ENCODE measurements around the gene GREB1. TPM values are rescaled to one million over a fixed set of nuclear protein-coding genes. Genes with fewer than 3 reads are reported as not detected.

GREB1 gene
- total RNA-seq, 4 donors from 2014 or later: 3.0 to 6.1 (median 4.3) TPM

- H3K9me3 ChIP-seq: no peaks in the 10 kb centered on the region
- no peak overlapping the region for H3K27ac ChIP-seq
- WGBS: 70% methylated on average over 11 of the region's 11 CpGs
- no peak for DNase-seq (ENCODE audit: low spot score in 2 of 2)
- TF ChIP-seq POLR2A (IDR thresholded peaks at IDR 0.05) (no peak), CTCF (IDR thresholded peaks at IDR 0.05) (no peak), EP300 (IDR thresholded peaks at IDR 0.05) (no peak), POLR2AphosphoS5 (IDR thresholded peaks at IDR 0.05) (no peak)
- no peaks in the 10 kb centered on the region for H3K36me3 ChIP-seq
- H3K4me3 ChIP-seq: no peak overlapping the region
- H3K4me1 ChIP-seq: peaks cover 9% of the 10 kb centered on the region
- H3K27me3 ChIP-seq: no peaks in the 10 kb centered on the region
Measured at GRCh38 chr2:11542275-11542819, 8.5 kb downstream of the GREB1 start.

- 87% methylated on average over 11 of the region's 11 CpGs for WGBS
- TF ChIP-seq CTCF (IDR thresholded peaks at IDR 0.05) (no peak), POLR2AphosphoS5 (IDR thresholded peaks at IDR 0.05) (no peak), POLR2A (IDR thresholded peaks at IDR 0.05) (no peak)
- no peak overlapping the region for H3K27ac ChIP-seq
- no peaks in the 10 kb centered on the region for H3K36me3 ChIP-seq
- H3K9me3 ChIP-seq: no peaks in the 10 kb centered on the region
- H3K4me1 ChIP-seq: peaks cover 9% of the 10 kb centered on the region
- no peak overlapping the region for H3K4me3 ChIP-seq
- DNase-seq (ENCODE audit: low spot score in 2 of 2): no peak
- no peaks in the 10 kb centered on the region for H3K27me3 ChIP-seq
Measured at GRCh38 chr2:11543337-11544216, 9.7 kb downstream of the GREB1 start.

GRCh38 chr2:11546072-11546471, 12.2 kb downstream of the GREB1 start:
- 76% methylated on average over 6 of the region's 6 CpGs for WGBS
- DNase-seq (ENCODE audit: low spot score in 2 of 2): no peak
- H3K36me3 ChIP-seq: no peaks in the 10 kb centered on the region
- peaks cover 5% of the 10 kb centered on the region for H3K4me1 ChIP-seq
- TF ChIP-seq CTCF (IDR thresholded peaks at IDR 0.05) (no peak), EP300 (IDR thresholded peaks at IDR 0.05) (no peak), POLR2A (IDR thresholded peaks at IDR 0.05) (no peak), POLR2AphosphoS5 (IDR thresholded peaks at IDR 0.05) (no peak)
- no peak overlapping the region for H3K27ac ChIP-seq
- H3K9me3 ChIP-seq: no peaks in the 10 kb centered on the region
- no peak overlapping the region for H3K4me3 ChIP-seq
- no peaks in the 10 kb centered on the region for H3K27me3 ChIP-seq

GRCh38 chr2:11547912-11548497, 14.2 kb downstream of the GREB1 start:
- no peak for TF ChIP-seq EP300 (IDR thresholded peaks at IDR 0.05)
- TF ChIP-seq CTCF (IDR thresholded peaks at IDR 0.05): no peak
- TF ChIP-seq POLR2AphosphoS5 (IDR thresholded peaks at IDR 0.05): no peak
- no peak for TF ChIP-seq POLR2A (IDR thresholded peaks at IDR 0.05)
- DNase-seq (ENCODE audit: low spot score in 2 of 2): no peak
- Histone ChIP-seq H3K36me3 (no peaks in the 10 kb centered on the region), H3K4me1 (peaks cover 5% of the 10 kb centered on the region), H3K27me3 (no peaks in the 10 kb centered on the region), H3K4me3 (no peak overlapping the region), H3K27ac (no peak overlapping the region), H3K9me3 (no peaks in the 10 kb centered on the region)
- 84% methylated on average over 6 of the region's 6 CpGs for WGBS

GRCh38 chr2:11550302-11550701, 16.5 kb downstream of the GREB1 start:
- TF ChIP-seq POLR2AphosphoS5 (IDR thresholded peaks at IDR 0.05) (no peak), CTCF (IDR thresholded peaks at IDR 0.05) (no peak), EP300 (IDR thresholded peaks at IDR 0.05) (no peak), POLR2A (IDR thresholded peaks at IDR 0.05) (no peak)
- DNase-seq (ENCODE audit: low spot score in 2 of 2): no peak
- H3K27me3 ChIP-seq: no peaks in the 10 kb centered on the region
- H3K27ac ChIP-seq: no peak overlapping the region
- H3K9me3 ChIP-seq: no peaks in the 10 kb centered on the region
- no peaks in the 10 kb centered on the region for H3K36me3 ChIP-seq
- 95% methylated on average over 2 of the region's 2 CpGs for WGBS
- H3K4me1 ChIP-seq: peaks cover 5% of the 10 kb centered on the region
- H3K4me3 ChIP-seq: no peak overlapping the region
